ENCODE data around the gene CELF1.

Gene CELF1

DNA sequence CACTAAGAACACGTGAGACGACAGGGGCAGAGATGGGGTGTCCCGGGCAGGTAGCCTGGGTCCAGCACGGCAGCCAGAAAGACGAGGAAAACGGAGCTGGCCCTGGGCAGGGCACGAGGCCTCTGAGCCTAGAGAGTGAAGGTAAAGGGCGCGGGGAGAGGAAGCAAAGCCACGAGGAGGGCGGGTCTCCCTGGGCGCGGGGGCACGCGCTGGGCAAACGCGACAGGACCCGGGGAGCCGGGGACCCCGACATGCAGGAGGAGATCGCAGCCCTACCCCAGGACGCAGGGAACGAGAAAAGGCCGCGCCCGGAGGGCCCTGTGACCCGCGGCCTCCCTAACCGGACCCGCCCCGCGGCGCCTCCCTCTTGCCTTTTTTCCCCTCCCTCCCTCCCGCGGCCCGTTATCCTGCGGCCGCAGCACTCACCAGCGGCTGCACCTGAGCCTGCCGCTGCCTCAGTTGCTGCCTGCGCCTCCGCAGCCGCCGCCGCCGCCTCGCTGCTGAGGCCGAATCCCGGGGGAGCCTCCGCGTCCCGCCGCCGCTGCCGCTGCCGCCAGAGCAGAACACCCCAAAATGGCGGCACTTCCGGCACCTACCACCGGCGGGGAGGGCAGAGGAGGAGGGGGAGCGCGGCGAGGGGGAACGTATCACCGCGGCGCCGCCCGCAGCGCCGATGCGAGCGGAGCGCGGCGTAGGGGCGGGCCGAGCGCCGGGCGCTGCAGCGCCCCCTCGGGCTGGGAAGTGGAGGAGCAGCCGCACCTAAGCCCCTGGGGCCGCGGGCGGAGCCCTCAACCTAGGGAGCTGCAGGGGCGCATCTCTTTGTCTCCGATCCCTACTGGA lies at the start of gene CELF1:
TSS of gene CELF1 (minus strand) at position 567 of the 840 bp plus-strand sequence. CDS start 53,609 bp downstream, outside the sequence.
- DNase-seq (ENCODE audit: low spot score): peak; percentile 94

DNA sequence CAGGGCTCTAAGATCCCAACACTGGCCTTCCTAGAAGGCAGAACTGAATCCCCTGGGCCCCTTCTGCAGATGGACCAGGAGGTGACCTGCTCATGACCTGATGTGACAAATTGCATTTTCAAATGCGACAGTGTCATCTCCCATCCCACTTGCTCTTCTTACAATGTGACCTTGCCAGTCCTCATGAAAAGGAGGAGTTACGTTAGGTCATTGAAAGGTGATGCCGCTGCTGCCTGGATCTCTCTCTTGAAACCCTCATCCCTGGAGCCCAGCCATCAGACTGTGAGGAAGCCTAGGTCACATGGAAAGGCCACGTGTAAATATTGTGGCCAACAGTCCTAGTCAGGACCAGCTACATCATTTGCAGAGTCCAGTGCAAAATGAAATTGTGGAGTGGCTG lies 47.0 kb upstream of the CELF1 start:
- DNase-seq (ENCODE audit: low spot score): no peak

GRCh38 chr11:47595967-47596366 lies 43.0 kb upstream of the CELF1 start:
- DNase-seq (ENCODE audit: low spot score): no peak

- peak; percentile 26 for DNase-seq (ENCODE audit: low spot score)
These were observed 42.1 kb upstream of the CELF1 start for GRCh38 chr11:47595029-47595428.

DNA sequence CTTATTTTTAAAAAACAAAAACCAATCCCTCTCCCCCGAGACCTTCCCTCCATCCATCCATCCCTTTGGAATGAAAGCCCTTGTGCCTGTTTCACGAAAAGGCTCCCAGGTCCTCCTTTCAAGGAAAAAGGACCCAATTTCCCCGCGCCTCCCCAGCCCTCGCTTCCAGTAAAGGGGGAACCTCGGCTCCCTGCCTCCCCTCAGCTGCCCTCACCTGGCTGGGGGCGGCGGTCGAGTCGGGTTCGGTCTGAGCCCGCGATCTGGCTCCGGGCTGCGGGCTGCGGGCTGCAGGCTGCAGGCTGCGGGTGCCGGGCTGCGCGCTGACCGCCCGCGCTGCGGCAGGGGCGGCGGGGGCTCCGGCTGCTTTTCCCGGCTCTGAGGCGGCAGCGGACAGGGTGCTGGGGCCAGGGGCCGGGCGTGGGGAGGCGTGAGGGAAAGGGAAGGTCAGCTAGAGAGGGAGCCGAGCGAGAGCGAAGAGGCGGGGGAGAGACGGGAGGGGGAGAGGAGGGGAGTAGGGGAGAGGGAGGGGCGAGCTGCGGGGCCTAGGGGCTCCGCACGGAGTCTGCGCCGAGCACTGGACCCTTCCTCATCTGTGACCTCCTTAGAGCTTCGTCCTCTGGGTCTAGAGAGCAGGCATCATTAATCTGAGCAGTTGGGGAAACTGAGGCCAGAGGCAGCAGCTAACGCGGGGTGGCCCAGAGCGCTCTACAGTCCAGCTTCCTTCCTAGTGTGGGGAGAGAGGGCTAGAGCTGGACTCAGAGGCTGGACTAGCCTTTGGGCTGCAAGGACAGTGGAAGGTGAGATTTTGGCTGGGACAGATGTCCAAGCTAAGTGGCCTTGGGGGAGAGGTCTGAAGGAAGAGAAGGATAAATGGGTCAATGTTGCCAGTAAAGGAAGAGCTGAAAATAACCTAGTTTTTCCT lies 41.3 kb upstream of the CELF1 start, which contains the start of gene C1QTNF4:
TSS of gene C1QTNF4 (minus strand) at position 478 of the 922 bp plus-strand sequence. CDS start 3,601 bp downstream, outside the sequence.
- DNase-seq (ENCODE audit: low spot score): no peak

GRCh38 chr11:47593492-47593933 lies 40.6 kb upstream of the CELF1 start:
- DNase-seq (ENCODE audit: low spot score): no peak

DNA sequence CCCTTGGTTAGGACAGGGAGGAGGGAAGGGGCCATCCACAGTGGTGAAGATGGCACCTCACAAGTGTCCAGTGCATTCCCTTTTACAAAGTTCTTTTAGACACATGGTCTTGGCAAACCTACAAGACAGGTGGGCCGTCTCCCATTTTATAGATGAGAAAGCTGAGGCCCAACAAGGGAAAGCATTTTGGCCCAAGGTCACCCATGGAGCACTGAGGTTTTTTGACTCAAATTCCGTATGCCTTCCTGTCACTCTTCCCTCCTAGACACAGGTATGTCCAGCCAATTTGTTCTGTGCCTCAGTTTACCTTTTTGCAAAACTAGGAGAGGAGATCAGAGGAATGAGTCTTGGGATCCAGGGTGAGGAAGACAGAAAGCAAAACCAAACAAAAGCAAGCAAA lies 40.0 kb upstream of the CELF1 start:
- no peak for DNase-seq (ENCODE audit: low spot score)

DNA sequence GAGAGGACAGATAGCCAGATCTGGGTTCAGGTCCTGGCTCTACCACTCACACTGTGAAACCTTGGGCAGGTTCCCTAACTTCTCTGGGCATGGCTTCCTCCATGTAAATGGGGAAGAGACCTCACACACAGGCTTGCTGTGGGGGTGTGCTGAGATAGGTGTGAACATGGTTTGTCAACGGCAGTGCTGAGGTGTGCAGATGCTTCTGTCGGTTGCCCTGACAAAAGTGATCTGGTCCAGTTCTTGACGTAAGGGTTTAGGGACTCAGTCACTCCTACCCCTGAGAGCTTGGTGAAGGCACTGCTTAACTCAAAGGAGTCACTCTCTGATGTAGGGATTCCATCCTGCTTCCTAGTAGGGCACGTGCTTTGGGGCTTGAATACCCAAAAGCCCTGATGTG lies 39.3 kb upstream of the CELF1 start:
- DNase-seq (ENCODE audit: low spot score): no peak

- no peak for DNase-seq (ENCODE audit: low spot score)
These were observed 38.8 kb upstream of the CELF1 start for GRCh38 chr11:47591764-47592163.

DNA sequence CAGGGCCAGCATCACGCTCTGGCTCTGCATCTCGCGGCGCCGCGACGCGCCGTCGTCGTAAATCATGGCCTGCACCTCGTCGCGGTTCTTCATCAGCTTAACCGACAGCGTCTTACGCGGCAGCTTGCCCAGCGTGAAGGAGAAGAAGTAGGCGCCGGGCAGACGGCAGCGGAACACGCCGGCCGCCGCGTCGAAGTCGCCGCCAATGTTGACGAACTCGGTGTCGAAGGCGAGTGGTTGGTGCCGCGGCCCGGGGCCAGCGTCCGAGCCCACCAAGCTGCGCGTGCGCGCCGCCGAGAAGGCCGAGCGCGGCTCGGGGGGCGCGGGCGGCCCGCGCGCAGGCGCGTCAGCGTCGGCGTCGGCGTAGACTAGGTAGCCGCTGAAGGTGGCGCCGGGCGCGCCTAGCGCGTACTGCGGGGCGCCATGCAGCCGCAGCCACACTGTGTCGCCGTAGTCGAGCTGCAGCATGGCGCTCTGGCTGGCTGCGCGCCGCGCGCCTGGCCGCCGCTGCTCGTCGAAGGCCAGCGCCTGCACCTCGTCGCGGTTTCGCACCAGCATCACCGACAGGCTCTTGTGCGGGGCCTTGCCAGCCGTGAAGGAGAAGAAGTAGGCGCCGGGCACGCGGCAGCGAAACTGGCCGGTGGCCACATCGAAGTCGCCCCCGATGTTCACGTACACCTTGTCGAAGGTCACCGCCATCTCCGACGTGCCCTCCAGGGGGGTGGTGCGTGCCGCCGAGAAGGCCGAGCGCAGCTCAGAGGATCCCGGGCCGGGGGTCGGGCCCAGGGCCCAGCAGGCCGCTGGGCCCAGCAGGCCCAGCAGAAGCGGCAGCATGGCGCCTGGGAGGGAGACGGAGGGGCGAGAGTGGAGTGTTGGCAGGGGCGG lies 37.3 kb upstream of the CELF1 start:
- DNase-seq (ENCODE audit: low spot score): no peak

DNA sequence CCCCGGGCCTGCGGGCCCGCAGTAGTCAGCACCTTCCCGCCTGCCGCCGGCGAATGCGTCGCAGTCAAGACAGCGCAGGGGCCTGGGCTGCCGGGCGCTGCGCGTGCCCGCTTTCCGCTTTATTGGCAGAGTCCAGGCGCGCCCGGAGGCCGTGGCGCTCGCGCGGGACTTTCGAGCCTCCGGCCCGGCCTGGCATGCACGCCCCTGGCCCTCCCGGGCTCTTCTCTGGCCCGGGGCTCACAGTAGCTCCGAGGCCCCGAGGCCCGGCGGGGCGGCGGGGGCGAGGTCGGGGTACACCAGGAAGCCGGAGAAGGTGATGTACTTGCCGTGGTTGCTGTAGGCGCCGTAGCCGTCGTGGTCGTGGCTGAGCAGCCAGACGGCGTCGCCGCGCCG lies 36.6 kb upstream of the CELF1 start:
- no peak for DNase-seq (ENCODE audit: low spot score)

GRCh38 chr11:47589118-47589517 lies 36.2 kb upstream of the CELF1 start:
- DNase-seq (ENCODE audit: low spot score): no peak

DNA sequence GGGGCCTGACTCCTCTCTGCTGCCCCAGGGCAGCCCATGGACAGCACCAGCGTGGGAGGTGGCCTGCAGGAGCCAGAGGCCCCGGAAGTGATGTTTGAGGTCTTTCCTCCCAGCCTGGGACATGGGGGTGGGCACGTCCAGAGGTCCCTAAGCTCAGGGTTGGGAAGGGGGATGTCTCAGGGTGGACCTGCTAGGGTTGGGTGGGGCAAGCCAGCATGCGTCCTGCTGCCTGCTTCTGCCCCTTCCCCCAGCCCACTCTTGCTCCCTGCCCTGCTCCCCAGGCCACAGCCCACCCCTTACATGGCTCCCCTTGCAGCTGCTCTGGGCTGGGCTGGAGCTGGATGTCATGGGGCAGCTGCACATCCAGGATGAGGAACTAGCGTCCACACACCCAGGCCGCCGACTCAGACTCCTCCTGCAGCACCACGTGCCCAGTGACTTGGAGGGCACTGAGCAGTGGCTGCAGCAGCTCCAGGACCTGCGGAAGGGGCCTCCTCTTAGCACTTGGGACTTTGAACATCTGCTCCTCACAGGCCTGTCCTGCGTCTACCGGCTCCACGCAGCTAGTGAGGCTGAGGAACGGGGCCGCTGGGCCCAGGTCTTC lies 34.9 kb upstream of the CELF1 start:
- no peak for DNase-seq (ENCODE audit: low spot score)

- no peak for DNase-seq (ENCODE audit: low spot score)
These were observed 34.2 kb upstream of the CELF1 start for GRCh38 chr11:47587039-47587716.

GRCh38 chr11:47586098-47586855 lies 33.3 kb upstream of the CELF1 start, which contains the start of gene FAM180B:
Gene FAM180B, plus strand, starts transcription at chr11:47586678. Its CDS starts 91 bp downstream, at chr11:47586769.
- no peak for DNase-seq (ENCODE audit: low spot score)

- DNase-seq (ENCODE audit: low spot score): no peak
These were observed 30.9 kb upstream of the CELF1 start for GRCh38 chr11:47583844-47584243.

DNA sequence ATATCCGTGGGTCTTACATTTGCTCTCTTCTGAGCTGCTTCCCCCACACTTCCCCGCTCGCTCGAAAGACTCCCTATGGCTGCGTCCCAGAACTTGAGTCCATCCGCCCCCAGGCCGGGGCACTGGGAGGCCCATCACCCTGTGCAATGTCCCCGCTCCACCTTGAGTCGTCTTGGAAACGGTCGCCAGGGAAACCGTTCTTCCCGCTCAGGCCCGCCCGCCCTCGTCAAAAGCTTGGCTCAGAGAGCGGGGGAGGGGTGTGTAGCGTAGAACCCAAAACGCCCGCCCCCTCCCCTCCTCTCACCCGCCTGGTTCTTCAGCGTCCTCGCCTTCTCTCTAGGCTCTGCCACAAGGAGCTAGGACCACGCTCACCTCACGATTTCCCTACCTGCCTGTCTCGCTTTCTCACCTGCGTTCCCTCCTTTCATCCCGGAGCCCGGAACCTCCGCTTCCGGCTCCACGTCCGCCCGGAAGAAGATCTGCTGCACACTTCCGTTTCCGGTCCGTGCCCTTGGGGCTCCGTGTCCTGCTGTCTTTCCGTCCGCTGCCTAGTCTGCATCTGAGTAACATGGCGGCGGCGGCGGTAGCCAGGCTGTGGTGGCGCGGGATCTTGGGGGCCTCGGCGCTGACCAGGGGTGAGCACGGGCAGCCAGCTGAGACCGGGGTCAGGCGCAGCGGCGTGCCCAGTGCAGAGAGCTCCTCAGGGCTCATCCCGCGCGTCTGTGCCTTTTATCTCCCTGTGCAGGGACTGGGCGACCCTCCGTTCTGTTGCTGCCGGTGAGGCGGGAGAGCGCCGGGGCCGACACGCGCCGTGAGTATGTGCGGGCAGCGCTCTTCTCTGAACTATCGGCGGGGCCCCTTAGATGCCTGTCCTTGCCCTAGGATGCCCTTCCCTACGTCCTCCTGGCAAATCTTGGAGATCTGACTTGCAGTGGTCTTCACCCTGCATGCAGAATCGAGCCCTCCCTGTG lies 25.9 kb upstream of the CELF1 start, which contains the start of the genes KBTBD4 and NDUFS3:
TSS of gene KBTBD4 (minus strand) at position 447 of the 971 bp plus-strand sequence. CDS start at position 428, 19 bp downstream.
TSS of gene NDUFS3 (plus strand) at position 551 of the 971 bp plus-strand sequence. CDS start at position 569, 18 bp downstream.
- DNase-seq (ENCODE audit: low spot score): peak; percentile 92

GRCh38 chr11:47577460-47578041 lies 24.6 kb upstream of the CELF1 start:
- no peak for DNase-seq (ENCODE audit: low spot score)
